Liver (tissue), 9 donors: ENCODE measurements around the gene WASF2. TPM values are rescaled to one million over a fixed set of nuclear protein-coding genes. Genes with fewer than 3 reads are reported as not detected.

Experiments used
- DNase-seq: peaks from one replicate; pipeline ENCODE4 v3.0.0-alpha.2; 2017; ENCODE audit warnings: low spot score
- H3K27ac ChIP-seq, 2 donors: one replicate each; pipeline ENCODE4 v1.7.0; 2013; ENCODE audit warnings: inconsistent platforms in 2 of 2, low read length in 2 of 2, control low read depth in 1 of 2, low read depth in 1 of 2, mild to moderate bottlenecking in 1 of 2
- H3K27me3 ChIP-seq, 4 donors: one replicate each; pipeline versions ENCODE4 v1.6.1 to v1.7.0; 2013; ENCODE audit warnings: low read length in 3 of 4, inconsistent platforms in 1 of 4, mild to moderate bottlenecking in 1 of 4, moderate library complexity in 1 of 4; ENCODE audit not compliant: control insufficient read depth in 4 of 4, insufficient read depth in 4 of 4
- H3K36me3 ChIP-seq, 4 donors: one replicate each; pipeline versions ENCODE4 v1.6.1 to v1.7.0; 2013; ENCODE audit warnings: low read length in 3 of 4, mild to moderate bottlenecking in 3 of 4, low read depth in 1 of 4, moderate library complexity in 1 of 4; ENCODE audit not compliant: control insufficient read depth in 4 of 4, insufficient read depth in 3 of 4
- H3K4me1 ChIP-seq, 4 donors: one replicate each; pipeline versions ENCODE4 v1.6.1 to v1.7.0; 2013; ENCODE audit warnings: low read length in 3 of 4, mild to moderate bottlenecking in 3 of 4, moderate library complexity in 1 of 4; ENCODE audit not compliant: control insufficient read depth in 4 of 4, insufficient read depth in 4 of 4
- H3K4me3 ChIP-seq, 3 donors: one replicate each; pipeline versions ENCODE4 v1.6.1 to v1.7.0; 2013; ENCODE audit warnings: low read length in 3 of 3, control low read depth in 1 of 3, low read depth in 1 of 3, mild to moderate bottlenecking in 1 of 3
- H3K9ac ChIP-seq, 2 donors: one replicate each; pipeline ENCODE4 v1.7.0; 2013; ENCODE audit warnings: low read length in 2 of 2, mild to moderate bottlenecking in 2 of 2, moderate library complexity in 2 of 2, control low read depth in 1 of 2, low read depth in 1 of 2
- H3K9me3 ChIP-seq, 4 donors: one replicate each; pipeline versions ENCODE4 v1.6.1 to v1.7.0; 2013; ENCODE audit warnings: low read length in 3 of 4; ENCODE audit not compliant: control insufficient read depth in 4 of 4
- ATF3 ChIP-seq: IDR thresholded peaks from 2 replicates; pipeline ENCODE4 v1.6.1; 2016; ENCODE audit warnings: antibody characterized with exemption
- EGR1 ChIP-seq, 2 donors: IDR thresholded peaks; 2 replicates each; pipeline ENCODE4 v1.6.1; 2016 to 2018; ENCODE audit warnings: antibody characterized with exemption in 2 of 2, low read depth in 2 of 2
- FOXA2 ChIP-seq: IDR thresholded peaks from 2 replicates; pipeline ENCODE4 v1.6.1; 2016; ENCODE audit warnings: antibody characterized with exemption
- GABPA ChIP-seq, 2 donors: IDR thresholded peaks in 1 of 2; conservative IDR thresholded peaks in 1 of 2; 2 replicates each; pipeline ENCODE4 v1.6.1; 2016; ENCODE audit warnings: antibody characterized with exemption in 2 of 2, mild to moderate bottlenecking in 1 of 2, moderate library complexity in 1 of 2
- HNF4G ChIP-seq: IDR thresholded peaks from 2 replicates; pipeline ENCODE4 v1.6.1; 2016; ENCODE audit warnings: antibody characterized with exemption
- JUND ChIP-seq, 2 donors: IDR thresholded peaks; 2 replicates each; pipeline ENCODE4 v1.6.1; 2016; ENCODE audit warnings: antibody characterized with exemption in 2 of 2
- REST ChIP-seq: IDR thresholded peaks from 2 replicates; pipeline ENCODE4 v1.6.1; 2016; ENCODE audit warnings: antibody characterized with exemption, mild to moderate bottlenecking
- RXRA ChIP-seq, 2 donors: IDR thresholded peaks; 2 replicates each; pipeline ENCODE4 v1.6.1; 2017 to 2018; ENCODE audit warnings: antibody characterized with exemption in 2 of 2, mild to moderate bottlenecking in 1 of 2
- SP1 ChIP-seq: IDR thresholded peaks from 2 replicates; pipeline ENCODE4 v1.6.1; 2018; ENCODE audit warnings: antibody characterized with exemption, mild to moderate bottlenecking
- TAF1 ChIP-seq: conservative IDR thresholded peaks from 2 replicates; pipeline ENCODE4 v1.6.1; 2016; ENCODE audit warnings: antibody characterized with exemption, mild to moderate bottlenecking
- YY1 ChIP-seq: IDR thresholded peaks from 2 replicates; pipeline ENCODE4 v1.6.1; 2016; ENCODE audit warnings: antibody characterized with exemption, mild to moderate bottlenecking
- WGBS: extraction: QIAGEN DNeasy Blood & Tissue Kit; methylation state at CpG from one replicate; pipeline ENCODE4 v1.1.7; 2013; 5-methylcytosine and 5-hydroxymethylcytosine counted together
- polyA plus RNA-seq, 2 donors: library from polyadenylated mRNA; stranded (reverse) in 1 of 2; unstranded in 1 of 2; fragments of 200-250 nt in 1 of 2; fragments of >200 nt in 1 of 2; fragmentation: Nextera tagmentation in 1 of 2; extraction: Ambion mirVana in 1 of 2; gene quantifications; one replicate each; pipeline versions ENCODE4 v1.2.1 to v1.2.3, GENCODE V29; 2013 to 2015
- total RNA-seq, 2 donors: library from RNA; depleted of rRNA; stranded (reverse); fragments of >200 nt; gene quantifications; one replicate each; pipeline ENCODE4 v1.2.3, GENCODE V29; 2014
- TF ChIP-seq, protein P1 (sequence below): IDR thresholded peaks from 2 replicates; pipeline ENCODE4 v1.6.1; 2016; ENCODE audit warnings: antibody characterized with exemption
- donor health status: healthy.
- donor health status: healthy.
- donor health status: healthy.
- donor health status: healthy.
- donor health status: healthy.

The WASF2 gene
- total and polyA plus RNA-seq, 4 donors, result 11.6 to 37.7 (median 18.7) TPM

GRCh38 chr1:27423709-27424108 lies 66.3 kb downstream of the WASF2 start (continued):
- TF ChIP-seq REST, result no peak
- TF ChIP-seq JUND (IDR thresholded peaks at IDR 0.05), result no peak

- DNase-seq, result no peak
- Histone ChIP-seq H3K4me1 (peaks cover 0 to under 1% (median 0%) of the 10 kb centered on the region in 4 donors), H3K9ac (no peak overlapping the region)
These were observed 71.4 kb downstream of the WASF2 start for GRCh38 chr1:27418326-27419185.

DNA sequence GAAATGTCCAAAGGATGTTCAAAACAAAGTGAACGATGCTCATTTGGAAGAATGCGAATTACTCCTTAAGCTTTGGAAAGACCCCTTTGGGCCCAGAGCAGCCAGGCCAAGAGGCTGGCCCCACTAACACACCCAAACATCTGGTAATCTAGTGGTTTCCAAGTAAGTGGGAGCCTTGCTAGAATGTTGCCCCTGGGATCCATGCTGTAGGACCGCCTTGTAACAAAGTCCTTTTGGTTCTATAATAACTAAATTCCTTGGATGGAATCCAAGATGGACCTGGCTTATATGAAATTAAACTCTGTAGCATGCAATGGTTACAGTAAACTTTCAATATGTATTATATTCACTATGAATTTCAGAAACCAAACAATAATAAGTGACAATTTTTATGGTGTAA lies 72.3 kb downstream of the WASF2 start:
- 93% methylated on average over 3 of the region's 3 CpGs for WGBS
- H3K4me1 ChIP-seq, result peaks cover 0 to 8% (median 4%) of the 10 kb centered on the region in 4 donors
- peaks cover 9 to 51% (median 39%) of the 10 kb centered on the region in 4 donors for H3K36me3 ChIP-seq
- no peaks in the 10 kb centered on the region for H3K27me3 ChIP-seq
- no peak for DNase-seq
- H3K27ac ChIP-seq, result no peak overlapping the region
- H3K9me3 ChIP-seq, result no peaks in the 10 kb centered on the region
- no peak for TF ChIP-seq SP1
- TF ChIP-seq EGR1 (IDR thresholded peaks at IDR 0.05; ENCODE audit: low read depth in 2 of 2), result no peak
- no peak for TF ChIP-seq RXRA (IDR thresholded peaks at IDR 0.05)
- no peak for TF ChIP-seq ATF3
- no peak for TF ChIP-seq GABPA (IDR thresholded peaks at IDR 0.05 in 1 of 2, conservative IDR thresholded peaks at IDR 0.05 in 1 of 2)
- TF ChIP-seq, protein P1, sequence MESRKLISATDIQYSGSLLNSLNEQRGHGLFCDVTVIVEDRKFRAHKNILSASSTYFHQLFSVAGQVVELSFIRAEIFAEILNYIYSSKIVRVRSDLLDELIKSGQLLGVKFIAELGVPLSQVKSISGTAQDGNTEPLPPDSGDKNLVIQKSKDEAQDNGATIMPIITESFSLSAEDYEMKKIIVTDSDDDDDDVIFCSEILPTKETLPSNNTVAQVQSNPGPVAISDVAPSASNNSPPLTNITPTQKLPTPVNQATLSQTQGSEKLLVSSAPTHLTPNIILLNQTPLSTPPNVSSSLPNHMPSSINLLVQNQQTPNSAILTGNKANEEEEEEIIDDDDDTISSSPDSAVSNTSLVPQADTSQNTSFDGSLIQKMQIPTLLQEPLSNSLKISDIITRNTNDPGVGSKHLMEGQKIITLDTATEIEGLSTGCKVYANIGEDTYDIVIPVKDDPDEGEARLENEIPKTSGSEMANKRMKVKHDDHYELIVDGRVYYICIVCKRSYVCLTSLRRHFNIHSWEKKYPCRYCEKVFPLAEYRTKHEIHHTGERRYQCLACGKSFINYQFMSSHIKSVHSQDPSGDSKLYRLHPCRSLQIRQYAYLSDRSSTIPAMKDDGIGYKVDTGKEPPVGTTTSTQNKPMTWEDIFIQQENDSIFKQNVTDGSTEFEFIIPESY, result no peak
- no peak for TF ChIP-seq HNF4G
- no peak for TF ChIP-seq FOXA2
- TF ChIP-seq TAF1, result no peak
- TF ChIP-seq JUND (IDR thresholded peaks at IDR 0.05), result no peak
- H3K9ac ChIP-seq, result no peak overlapping the region
- H3K4me3 ChIP-seq, result no peak overlapping the region

More at GRCh38 chr1:27418326-27419185, 71.4 kb downstream of the WASF2 start:
- Histone ChIP-seq H3K9me3 (no peaks in the 10 kb centered on the region), H3K4me3 (no peak overlapping the region), H3K36me3 (peaks cover 9 to 42% (median 36%) of the 10 kb centered on the region in 4 donors), H3K27ac (no peak overlapping the region), H3K27me3 (no peaks in the 10 kb centered on the region)
- 65% methylated on average over 14 of the region's 14 CpGs for WGBS
- TF ChIP-seq REST (no peak), SP1 (no peak), EGR1 (IDR thresholded peaks at IDR 0.05; ENCODE audit: low read depth in 2 of 2) (no peak), YY1 (peak; percentile 43)
